ENCODE data around the gene AQP12A.
"Not testable (repeated sequence)": the region's sequence is repeated elsewhere in the genome, so short reads cannot be mapped to it uniquely, and the experiment has no call there.

AQP12A gene

GRCh38 chr2:240687741-240688552, 3.7 kb upstream of the AQP12A start:
- DNase-seq (ENCODE audit: low read depth in 2 of 2): no peak

GRCh38 chr2:240688553-240688919, 3.1 kb upstream of the AQP12A start:
- no peak for DNase-seq (ENCODE audit: low read depth in 2 of 2)

- no peak for DNase-seq (ENCODE audit: low read depth in 2 of 2)
Observed at GRCh38 chr2:240689975-240690374, 1.7 kb upstream of the AQP12A start.

- DNase-seq (ENCODE audit: low read depth in 2 of 2): not testable (repeated sequence)
Observed at GRCh38 chr2:240690421-240691074, 1.1 kb upstream of the AQP12A start.

- DNase-seq (ENCODE audit: low read depth in 2 of 2): not testable (repeated sequence)
Observed at GRCh38 chr2:240691075-240691427, 615 bp upstream of the AQP12A start.

GRCh38 chr2:240692583-240693561, 1.2 kb downstream of the AQP12A start:
- DNase-seq (ENCODE audit: low read depth in 2 of 2): not testable (repeated sequence)

GRCh38 chr2:240694304-240694703, 2.6 kb downstream of the AQP12A start:
- not testable (repeated sequence) for DNase-seq (ENCODE audit: low read depth in 2 of 2)

- DNase-seq (ENCODE audit: low read depth in 2 of 2): not testable (repeated sequence)
Observed at GRCh38 chr2:240695593-240695992, 3.9 kb downstream of the AQP12A start.

- not testable (repeated sequence) for DNase-seq (ENCODE audit: low read depth in 2 of 2)
Observed at GRCh38 chr2:240696469-240696868, 4.8 kb downstream of the AQP12A start.

GRCh38 chr2:240698852-240699561, 7.3 kb downstream of the AQP12A start:
- DNase-seq (ENCODE audit: low read depth in 2 of 2): not testable (repeated sequence)

- DNase-seq (ENCODE audit: low read depth in 2 of 2): not testable (repeated sequence)
Observed at GRCh38 chr2:240699835-240700234, 8.2 kb downstream of the AQP12A start.

GRCh38 chr2:240700616-240701015, 8.9 kb downstream of the AQP12A start:
- not testable (repeated sequence) for DNase-seq (ENCODE audit: low read depth in 2 of 2)

GRCh38 chr2:240701091-240701735, 9.5 kb downstream of the AQP12A start:
- DNase-seq (ENCODE audit: low read depth in 2 of 2): no peak

- DNase-seq (ENCODE audit: low read depth in 2 of 2): no peak
Observed at GRCh38 chr2:240701736-240702639, 10.3 kb downstream of the AQP12A start.

- DNase-seq (ENCODE audit: low read depth in 2 of 2): no peak
Observed at GRCh38 chr2:240702640-240703011, 11.0 kb downstream of the AQP12A start.

GRCh38 chr2:240703417-240704341, 12.0 kb downstream of the AQP12A start:
- DNase-seq (ENCODE audit: low read depth in 2 of 2): no peak

GRCh38 chr2:240704651-240705050, 13.0 kb downstream of the AQP12A start:
- DNase-seq (ENCODE audit: low read depth in 2 of 2): peak; percentile 1 to 42

- DNase-seq (ENCODE audit: low read depth in 2 of 2): no peak
Observed at GRCh38 chr2:240705204-240705791, 13.6 kb downstream of the AQP12A start.
